Measurements from ENCODE around the gene ZNFX1.

DNA sequence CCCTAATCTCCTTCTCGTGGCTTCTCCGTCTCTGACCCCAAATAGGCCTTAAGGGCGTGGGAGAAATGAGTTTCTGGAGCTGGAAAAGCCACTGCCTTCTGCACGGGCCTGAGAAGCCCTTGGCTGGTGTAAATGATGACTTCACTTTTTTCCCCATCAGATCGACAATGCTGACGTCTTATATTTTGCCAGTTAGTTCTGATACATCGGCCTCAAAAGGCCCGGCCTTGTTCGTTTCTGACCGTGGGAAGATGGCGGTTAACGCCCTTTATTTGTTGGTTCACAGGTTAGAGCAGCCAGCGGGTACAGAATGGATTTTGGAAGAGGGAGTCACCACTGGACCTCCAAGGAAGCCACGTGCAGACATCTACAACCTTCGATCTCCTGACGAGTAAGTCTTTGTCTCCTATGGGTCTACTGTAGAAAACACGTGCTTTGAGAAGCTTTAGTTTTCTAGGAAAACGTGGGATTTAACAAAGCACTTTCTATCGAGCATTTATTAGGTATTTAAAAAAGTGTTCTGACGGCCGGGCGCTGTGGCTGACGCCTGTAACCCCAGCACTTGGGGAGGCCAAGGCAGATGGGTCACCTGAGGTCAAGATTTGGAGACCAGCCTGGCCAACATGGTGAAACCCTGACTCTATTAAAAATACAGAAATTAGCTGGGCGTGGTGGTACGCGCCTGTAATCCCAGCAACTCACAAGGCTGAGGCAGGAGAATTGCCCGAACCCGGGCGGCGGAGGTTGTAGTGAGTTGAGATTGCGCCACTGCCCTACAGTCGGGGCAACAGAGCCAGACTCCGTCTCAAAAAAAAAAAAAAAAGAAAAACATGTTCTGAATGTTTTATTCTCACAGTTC is 1.2 kb upstream of the ZNFX1 start:
- TF ChIP-seq, protein P1, sequence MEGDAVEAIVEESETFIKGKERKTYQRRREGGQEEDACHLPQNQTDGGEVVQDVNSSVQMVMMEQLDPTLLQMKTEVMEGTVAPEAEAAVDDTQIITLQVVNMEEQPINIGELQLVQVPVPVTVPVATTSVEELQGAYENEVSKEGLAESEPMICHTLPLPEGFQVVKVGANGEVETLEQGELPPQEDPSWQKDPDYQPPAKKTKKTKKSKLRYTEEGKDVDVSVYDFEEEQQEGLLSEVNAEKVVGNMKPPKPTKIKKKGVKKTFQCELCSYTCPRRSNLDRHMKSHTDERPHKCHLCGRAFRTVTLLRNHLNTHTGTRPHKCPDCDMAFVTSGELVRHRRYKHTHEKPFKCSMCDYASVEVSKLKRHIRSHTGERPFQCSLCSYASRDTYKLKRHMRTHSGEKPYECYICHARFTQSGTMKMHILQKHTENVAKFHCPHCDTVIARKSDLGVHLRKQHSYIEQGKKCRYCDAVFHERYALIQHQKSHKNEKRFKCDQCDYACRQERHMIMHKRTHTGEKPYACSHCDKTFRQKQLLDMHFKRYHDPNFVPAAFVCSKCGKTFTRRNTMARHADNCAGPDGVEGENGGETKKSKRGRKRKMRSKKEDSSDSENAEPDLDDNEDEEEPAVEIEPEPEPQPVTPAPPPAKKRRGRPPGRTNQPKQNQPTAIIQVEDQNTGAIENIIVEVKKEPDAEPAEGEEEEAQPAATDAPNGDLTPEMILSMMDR (IDR thresholded peaks at IDR 0.05; ENCODE audit: low read depth, low read length) = no peak
- no peak for TF ChIP-seq EZH2phosphoT487 (IDR thresholded peaks at IDR 0.05; ENCODE audit: low read depth)
